ENCODE results near the gene RMRP.

DNA sequence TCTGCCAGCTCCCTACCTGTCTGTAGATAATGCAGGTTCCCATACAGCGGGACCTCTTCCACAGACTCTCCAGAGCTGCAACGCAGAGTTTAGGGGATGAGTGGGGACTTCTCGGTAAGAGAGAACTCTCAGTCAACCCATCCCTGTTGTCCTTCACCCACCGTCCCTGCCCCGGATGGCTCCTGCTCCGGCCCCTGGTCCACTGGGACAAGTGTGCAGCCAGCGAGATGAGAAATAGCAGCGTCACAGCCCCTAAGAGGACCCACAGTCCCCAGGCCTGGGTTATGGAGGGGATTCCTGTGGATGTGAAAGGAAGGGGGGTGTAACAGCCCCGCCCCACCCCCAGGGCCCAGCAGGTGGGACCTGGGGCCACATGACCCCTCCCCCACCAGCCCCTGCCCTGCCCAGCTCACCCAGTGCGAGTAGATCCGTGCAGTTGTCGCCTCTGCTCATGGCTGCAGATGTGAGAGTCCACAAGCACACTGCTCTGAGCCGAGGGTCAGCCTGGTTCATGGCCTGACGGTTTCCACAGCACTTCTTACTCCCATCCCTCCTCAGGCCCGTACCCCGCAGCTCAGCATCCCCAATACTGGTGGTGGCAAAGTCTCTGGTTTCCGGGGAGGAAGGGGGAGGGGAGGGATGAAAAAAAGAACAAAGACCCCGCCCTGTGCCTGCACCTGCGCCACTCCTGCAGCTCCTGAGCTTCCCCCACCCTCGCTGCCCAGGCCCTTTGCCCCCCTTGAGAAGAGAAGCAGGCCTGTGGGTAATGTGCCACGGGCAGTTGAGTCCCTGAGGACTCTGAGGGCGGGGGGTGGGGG, 7.3 kb downstream of the RMRP start, which contains the start of gene SIT1:
- TF ChIP-seq POLR2A (IDR thresholded peaks at IDR 0.05), result no peak
- TF ChIP-seq, protein P1, sequence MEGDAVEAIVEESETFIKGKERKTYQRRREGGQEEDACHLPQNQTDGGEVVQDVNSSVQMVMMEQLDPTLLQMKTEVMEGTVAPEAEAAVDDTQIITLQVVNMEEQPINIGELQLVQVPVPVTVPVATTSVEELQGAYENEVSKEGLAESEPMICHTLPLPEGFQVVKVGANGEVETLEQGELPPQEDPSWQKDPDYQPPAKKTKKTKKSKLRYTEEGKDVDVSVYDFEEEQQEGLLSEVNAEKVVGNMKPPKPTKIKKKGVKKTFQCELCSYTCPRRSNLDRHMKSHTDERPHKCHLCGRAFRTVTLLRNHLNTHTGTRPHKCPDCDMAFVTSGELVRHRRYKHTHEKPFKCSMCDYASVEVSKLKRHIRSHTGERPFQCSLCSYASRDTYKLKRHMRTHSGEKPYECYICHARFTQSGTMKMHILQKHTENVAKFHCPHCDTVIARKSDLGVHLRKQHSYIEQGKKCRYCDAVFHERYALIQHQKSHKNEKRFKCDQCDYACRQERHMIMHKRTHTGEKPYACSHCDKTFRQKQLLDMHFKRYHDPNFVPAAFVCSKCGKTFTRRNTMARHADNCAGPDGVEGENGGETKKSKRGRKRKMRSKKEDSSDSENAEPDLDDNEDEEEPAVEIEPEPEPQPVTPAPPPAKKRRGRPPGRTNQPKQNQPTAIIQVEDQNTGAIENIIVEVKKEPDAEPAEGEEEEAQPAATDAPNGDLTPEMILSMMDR (IDR thresholded peaks at IDR 0.05), result no peak
- no peak for TF ChIP-seq POLR2AphosphoS5 (IDR thresholded peaks at IDR 0.05; ENCODE audit: insufficient read depth in 1 of 2, low read depth in 1 of 2)

Measured in vagina (tissue), 2 donors.